Measurements from ENCODE around the gene SCRG1.

SCRG1 gene

DNA sequence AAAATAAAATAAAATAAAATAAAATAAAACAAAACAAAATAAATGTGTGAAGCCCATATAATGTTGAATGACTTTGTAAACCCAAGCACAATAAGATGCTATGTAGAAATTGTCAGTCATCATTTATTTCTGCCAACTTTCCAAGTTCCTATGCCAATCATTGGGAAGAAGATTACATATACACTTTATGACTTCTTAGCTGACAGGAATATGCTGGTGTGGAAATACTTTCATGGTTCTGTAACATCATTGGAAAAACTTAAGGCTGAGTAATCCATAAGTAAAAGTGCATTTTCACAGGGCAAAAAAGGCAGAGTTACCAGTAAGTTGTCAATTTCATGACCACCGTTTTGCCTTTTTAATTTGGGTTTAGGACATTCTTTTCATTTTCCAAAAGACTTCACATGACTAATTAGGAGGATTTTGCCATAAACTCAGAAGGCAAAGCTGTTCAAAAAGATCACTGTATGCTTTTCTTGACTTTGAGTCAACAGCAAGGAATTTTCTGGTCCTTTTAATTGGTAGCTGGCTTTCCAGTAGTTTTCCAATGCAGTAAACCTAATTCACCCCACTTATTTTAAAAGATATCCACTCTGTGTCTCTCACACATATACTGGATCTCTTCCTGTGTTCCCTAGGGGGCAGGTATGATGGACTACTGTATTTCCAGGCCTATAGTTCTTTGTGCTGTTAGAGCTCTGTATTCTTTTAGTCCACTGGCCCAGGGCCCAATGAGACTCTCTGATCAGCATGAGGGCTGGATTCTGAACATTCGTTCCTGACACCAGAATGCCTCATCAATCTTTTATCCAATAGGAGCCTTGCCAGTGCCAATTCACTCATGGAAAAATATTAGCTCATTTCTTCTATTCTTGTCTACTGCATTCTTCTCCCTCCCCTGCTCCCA is 26.2 kb upstream of the SCRG1 start:
- DNase-seq (ENCODE audit: insufficient read length) (no peak), FAIRE-seq (no peak)
- TF ChIP-seq POLR2A (IDR thresholded peaks at IDR 0.05; ENCODE audit: low read depth, low read length) (no peak), TAF1 (IDR thresholded peaks at IDR 0.05; ENCODE audit: borderline replicate concordance, low read depth, low read length) (no peak), POLR2AphosphoS5 (IDR thresholded peaks at IDR 0.05; ENCODE audit: low read depth, low read length) (no peak)

DNA sequence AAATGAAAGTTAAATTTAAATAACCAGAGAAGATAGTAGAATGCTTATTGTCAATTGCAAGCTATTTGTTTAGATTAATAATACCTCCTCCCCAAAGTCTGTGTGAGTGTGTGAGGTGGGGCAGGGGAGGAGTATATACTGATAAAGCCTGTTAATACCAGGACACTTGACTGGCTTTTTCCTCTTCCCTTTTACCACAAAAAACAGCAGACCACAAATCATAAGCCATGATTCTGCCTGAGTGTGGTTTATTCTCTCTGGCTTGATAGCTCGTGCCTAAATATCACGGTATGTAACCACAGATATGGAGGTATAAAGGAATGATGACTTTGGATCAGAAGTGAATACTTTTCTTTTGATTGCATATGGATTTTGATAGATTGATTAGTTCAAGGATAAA is 21.9 kb upstream of the SCRG1 start:
- FAIRE-seq (no peak), DNase-seq (ENCODE audit: insufficient read length) (no peak)
- TF ChIP-seq POLR2AphosphoS5 (IDR thresholded peaks at IDR 0.05; ENCODE audit: low read depth, low read length) (no peak), POLR2A (IDR thresholded peaks at IDR 0.05; ENCODE audit: low read depth, low read length) (no peak), TAF1 (IDR thresholded peaks at IDR 0.05; ENCODE audit: borderline replicate concordance, low read depth, low read length) (no peak)

DNA sequence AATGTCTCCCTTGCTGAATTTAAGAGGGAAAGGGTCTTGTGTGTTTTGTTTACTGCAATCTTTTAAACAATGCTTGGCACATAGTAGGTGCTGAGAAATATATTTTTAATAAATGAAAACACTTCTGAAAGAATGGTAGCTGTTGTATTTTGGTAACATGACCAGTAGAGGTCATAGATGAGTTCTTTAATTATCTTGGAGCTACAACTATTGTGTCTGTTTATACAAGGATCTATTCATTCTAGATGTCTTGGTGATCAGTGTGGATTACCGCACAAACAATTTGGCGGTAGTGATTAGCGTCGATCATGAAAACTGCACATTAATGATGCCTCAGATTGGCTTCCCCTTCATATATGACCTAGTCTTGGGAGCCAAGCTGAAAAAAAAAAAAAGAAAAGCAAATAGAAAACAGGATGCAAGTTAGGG is 21.4 kb upstream of the SCRG1 start:
- TF ChIP-seq POLR2A (IDR thresholded peaks at IDR 0.05; ENCODE audit: low read depth, low read length), result no peak
- no peak for TF ChIP-seq POLR2AphosphoS5 (IDR thresholded peaks at IDR 0.05; ENCODE audit: low read depth, low read length)
- no peak for TF ChIP-seq TAF1 (IDR thresholded peaks at IDR 0.05; ENCODE audit: borderline replicate concordance, low read depth, low read length)
- peak; percentile 5 for FAIRE-seq
- no peak for DNase-seq (ENCODE audit: insufficient read length)

DNA sequence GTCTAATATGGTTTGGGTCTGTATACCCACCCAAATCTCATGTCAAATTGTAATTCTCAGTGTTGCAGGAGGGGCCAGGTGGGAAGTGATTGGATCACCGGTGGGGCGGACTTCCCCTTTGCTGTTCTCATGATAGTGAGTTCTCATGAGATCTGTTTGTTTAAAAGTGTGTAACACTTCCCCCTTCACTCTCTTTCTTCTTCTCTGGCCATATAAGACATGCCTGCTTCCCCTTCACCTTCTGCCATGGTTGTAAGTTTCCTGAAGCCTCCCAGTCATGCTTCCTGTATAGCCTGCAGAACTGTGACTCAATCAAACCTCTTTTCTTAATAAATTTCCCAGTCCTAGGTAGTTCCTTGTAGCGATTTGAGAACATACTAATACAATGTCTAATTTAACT is 19.7 kb upstream of the SCRG1 start:
- DNase-seq (ENCODE audit: insufficient read length) (no peak), FAIRE-seq (no peak)
- TF ChIP-seq TAF1 (IDR thresholded peaks at IDR 0.05; ENCODE audit: borderline replicate concordance, low read depth, low read length) (no peak), POLR2A (IDR thresholded peaks at IDR 0.05; ENCODE audit: low read depth, low read length) (no peak), POLR2AphosphoS5 (IDR thresholded peaks at IDR 0.05; ENCODE audit: low read depth, low read length) (no peak)

DNA sequence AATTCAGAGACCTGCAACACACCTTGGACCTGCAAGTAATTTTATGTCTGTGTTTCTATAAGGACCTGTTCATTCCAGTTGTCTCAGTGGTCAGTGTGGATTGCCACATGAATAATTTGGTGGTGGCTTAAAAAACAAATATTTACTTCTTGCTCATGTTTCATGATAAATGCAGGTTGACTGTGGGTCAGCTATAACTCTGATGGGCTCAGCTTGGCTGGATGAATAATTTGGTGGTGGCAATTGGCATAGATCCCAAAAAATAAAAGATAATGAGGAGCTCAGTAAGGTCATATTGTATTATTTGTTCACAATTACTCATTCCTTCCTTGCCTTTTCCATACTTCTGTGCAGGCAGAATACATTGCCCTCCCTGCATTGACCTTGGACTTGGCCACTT is 18.9 kb upstream of the SCRG1 start:
- FAIRE-seq, result no peak
- no peak for DNase-seq (ENCODE audit: insufficient read length)
- no peak for TF ChIP-seq POLR2A (IDR thresholded peaks at IDR 0.05; ENCODE audit: low read depth, low read length)
- no peak for TF ChIP-seq POLR2AphosphoS5 (IDR thresholded peaks at IDR 0.05; ENCODE audit: low read depth, low read length)
- TF ChIP-seq TAF1 (IDR thresholded peaks at IDR 0.05; ENCODE audit: borderline replicate concordance, low read depth, low read length), result no peak

DNA sequence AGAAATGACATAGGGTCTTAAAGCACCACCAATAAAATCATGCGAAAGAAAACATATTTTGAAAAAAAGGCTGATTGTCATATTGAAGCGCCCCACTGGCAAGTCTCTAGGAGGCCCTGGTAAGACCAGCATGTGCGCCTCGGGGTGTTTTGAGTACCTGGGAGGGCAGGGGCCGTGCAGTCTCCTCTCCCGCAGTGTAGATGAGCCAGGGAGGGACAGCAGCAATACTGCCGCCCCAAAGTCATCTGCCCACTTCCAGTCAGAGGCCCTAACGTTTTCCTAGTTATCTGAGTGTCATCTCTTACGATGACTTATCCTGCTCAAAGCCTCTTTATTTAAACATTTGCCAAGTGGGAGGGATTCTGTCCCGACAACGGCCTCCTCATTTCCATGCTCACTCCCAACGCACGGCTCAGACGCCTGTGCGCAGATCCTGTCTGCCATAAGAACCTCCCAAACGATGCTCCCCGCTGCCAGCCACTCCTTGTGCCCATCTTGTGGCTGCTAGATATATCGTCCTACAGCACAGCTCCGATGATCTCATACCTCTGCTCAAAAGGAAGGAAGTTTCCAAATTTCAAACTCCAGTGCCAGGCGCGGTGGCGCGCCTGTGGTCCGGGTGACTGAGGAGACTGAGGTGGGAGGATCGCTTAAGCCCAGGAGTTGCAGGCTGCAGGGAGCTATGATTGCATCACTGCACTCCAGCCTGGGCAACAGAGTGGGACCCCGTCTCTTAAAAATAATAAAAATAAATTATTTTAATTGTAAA is 17.2 kb upstream of the SCRG1 start:
- DNase-seq (ENCODE audit: insufficient read length) (no peak), FAIRE-seq (no peak)
- TF ChIP-seq TAF1 (IDR thresholded peaks at IDR 0.05; ENCODE audit: borderline replicate concordance, low read depth, low read length) (no peak), POLR2A (IDR thresholded peaks at IDR 0.05; ENCODE audit: low read depth, low read length) (no peak), POLR2AphosphoS5 (IDR thresholded peaks at IDR 0.05; ENCODE audit: low read depth, low read length) (no peak)

DNA sequence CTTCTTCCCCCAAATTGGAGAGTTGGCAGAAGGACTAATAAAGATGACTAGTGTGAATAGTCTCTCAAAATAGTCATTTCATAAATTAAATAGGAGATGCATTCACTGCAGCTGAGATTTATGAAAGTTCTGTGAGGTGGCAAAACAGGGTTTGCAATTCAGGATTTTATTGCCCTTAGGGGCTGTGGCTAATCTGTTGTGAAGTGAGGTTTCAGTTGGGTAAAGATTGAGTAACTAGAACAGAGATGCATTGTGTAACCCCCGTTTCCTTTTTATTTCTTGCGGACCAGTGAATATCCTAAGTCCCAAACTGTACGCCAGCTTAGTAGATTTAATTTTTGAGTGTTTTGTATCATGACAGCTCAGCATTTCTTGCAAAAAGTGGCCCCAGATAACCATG is 16.2 kb upstream of the SCRG1 start:
- TF ChIP-seq POLR2A (IDR thresholded peaks at IDR 0.05; ENCODE audit: low read depth, low read length), result no peak
- TF ChIP-seq POLR2AphosphoS5 (IDR thresholded peaks at IDR 0.05; ENCODE audit: low read depth, low read length), result no peak
- no peak for TF ChIP-seq TAF1 (IDR thresholded peaks at IDR 0.05; ENCODE audit: borderline replicate concordance, low read depth, low read length)
- no peak for DNase-seq (ENCODE audit: insufficient read length)
- FAIRE-seq, result no peak

DNA sequence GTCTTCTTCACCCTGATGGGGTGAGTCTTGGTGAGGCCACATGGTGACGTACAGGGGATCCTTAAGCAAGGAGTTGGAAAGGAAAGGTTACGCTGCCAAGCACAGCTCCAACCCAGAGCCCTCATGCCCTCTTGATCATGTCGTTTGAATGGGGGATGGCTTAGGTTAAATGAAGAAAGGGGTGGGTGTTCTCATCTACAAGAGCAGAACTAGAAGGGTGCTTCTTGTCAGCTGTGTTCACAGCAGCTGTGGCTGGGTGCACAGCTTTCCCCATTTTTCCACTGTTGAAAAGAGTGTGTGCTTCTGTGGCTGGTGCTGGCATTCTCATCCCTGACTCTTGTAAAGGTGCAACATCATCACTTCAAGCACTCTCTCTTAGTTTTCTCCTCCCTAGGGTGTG is 15.5 kb upstream of the SCRG1 start:
- TF ChIP-seq POLR2AphosphoS5 (IDR thresholded peaks at IDR 0.05; ENCODE audit: low read depth, low read length), result no peak
- no peak for TF ChIP-seq POLR2A (IDR thresholded peaks at IDR 0.05; ENCODE audit: low read depth, low read length)
- TF ChIP-seq TAF1 (IDR thresholded peaks at IDR 0.05; ENCODE audit: borderline replicate concordance, low read depth, low read length), result no peak
- no peak for DNase-seq (ENCODE audit: insufficient read length)
- FAIRE-seq, result no peak

DNA sequence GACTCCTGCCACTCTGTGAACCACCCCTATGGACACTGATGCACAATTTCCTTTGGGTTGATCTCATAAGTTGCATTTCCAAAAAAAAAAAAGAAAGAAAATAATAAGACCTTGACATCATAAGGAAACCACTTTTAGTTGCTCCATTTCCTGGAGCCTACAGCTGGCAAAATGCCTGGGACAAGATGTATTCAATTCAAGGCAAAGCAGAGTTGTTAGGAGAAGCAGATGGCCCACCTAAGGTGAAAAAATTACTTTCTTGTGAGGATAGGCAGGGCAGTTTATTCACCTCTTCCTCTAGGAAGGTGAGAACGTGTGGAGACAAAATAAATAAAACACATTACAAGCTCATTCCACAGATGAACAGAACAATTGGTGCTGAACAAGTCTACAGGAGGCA is 14.1 kb upstream of the SCRG1 start:
- FAIRE-seq (no peak), DNase-seq (ENCODE audit: insufficient read length) (no peak)
- TF ChIP-seq POLR2AphosphoS5 (IDR thresholded peaks at IDR 0.05; ENCODE audit: low read depth, low read length) (no peak), TAF1 (IDR thresholded peaks at IDR 0.05; ENCODE audit: borderline replicate concordance, low read depth, low read length) (no peak), POLR2A (IDR thresholded peaks at IDR 0.05; ENCODE audit: low read depth, low read length) (no peak)

DNA sequence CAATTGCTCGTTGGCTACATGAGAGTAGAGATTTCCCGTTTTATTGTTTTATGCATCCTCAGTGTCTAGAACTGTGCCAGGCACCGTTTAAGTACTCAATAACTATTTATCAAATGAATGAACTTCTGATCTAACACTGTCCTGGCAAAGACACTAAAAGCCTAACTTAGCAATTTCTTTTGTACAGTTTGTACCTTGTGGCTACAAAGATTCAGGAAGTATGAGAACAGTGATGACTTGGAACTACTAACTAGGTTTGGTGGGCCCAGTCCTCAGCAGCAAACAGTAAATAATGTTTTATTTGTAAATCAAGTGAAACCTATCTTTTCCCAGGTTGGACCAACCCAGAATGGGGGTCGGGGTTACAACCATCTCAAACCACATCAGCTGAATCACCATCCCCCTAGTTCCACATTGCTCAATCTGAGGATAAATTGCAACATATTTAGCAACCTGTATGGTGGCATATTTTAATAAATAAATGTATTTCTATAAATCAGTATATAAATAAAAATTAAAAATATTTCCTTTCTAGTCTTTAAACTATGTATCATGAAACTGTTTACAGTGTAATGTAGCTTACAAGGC is 12.3 kb upstream of the SCRG1 start:
- no peak for FAIRE-seq
- DNase-seq (ENCODE audit: insufficient read length), result no peak
- TF ChIP-seq POLR2A (IDR thresholded peaks at IDR 0.05; ENCODE audit: low read depth, low read length), result no peak
- no peak for TF ChIP-seq POLR2AphosphoS5 (IDR thresholded peaks at IDR 0.05; ENCODE audit: low read depth, low read length)
- no peak for TF ChIP-seq TAF1 (IDR thresholded peaks at IDR 0.05; ENCODE audit: borderline replicate concordance, low read depth, low read length)

DNA sequence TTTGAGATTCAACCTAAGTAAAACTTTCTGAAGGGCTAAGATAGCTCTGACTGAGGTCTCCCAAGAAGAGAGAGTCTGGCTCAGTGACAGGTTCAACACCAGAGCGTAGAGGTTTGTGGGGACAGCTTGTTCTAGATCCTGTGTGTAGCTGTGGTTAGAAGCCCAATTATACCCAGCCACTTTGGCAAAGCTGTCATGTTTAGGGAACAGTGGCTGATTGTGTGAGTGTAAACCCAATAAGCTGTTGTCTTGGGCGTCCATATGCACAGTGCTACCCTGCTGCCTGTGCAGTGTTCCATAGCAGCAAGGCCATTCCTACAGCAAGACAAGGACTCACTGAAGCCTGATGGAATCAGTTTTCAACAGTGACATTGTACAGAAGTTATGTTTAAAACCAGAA is 11.2 kb upstream of the SCRG1 start:
- no peak for FAIRE-seq
- no peak for DNase-seq (ENCODE audit: insufficient read length)
- TF ChIP-seq POLR2A (IDR thresholded peaks at IDR 0.05; ENCODE audit: low read depth, low read length), result no peak
- no peak for TF ChIP-seq TAF1 (IDR thresholded peaks at IDR 0.05; ENCODE audit: borderline replicate concordance, low read depth, low read length)
